Neuron (in vitro differentiated cells): ENCODE data around the gene ZACN.

Experiments used
- H2AFZ ChIP-seq: one replicate; pipeline ENCODE4 v1.6.1; 2013; ENCODE audit warnings: low read depth, mild to moderate bottlenecking, inconsistent platforms, low read length, moderate library complexity
- H3K27me3 ChIP-seq: one replicate; pipeline ENCODE4 v1.6.1; 2013; ENCODE audit warnings: low read length; ENCODE audit not compliant: insufficient read depth
- H3K36me3 ChIP-seq: one replicate; pipeline ENCODE4 v1.6.1; 2013; ENCODE audit warnings: low read length; ENCODE audit not compliant: insufficient read depth
- H3K4me1 ChIP-seq: one replicate; pipeline ENCODE4 v1.6.1; 2013; ENCODE audit warnings: low read length; ENCODE audit not compliant: insufficient read depth
- H3K4me3 ChIP-seq: 2 replicates; pipeline ENCODE4 v1.5.1; 2013; ENCODE audit warnings: mild to moderate bottlenecking, low read length, moderate library complexity
- H3K9me3 ChIP-seq: one replicate; pipeline ENCODE4 v1.6.1; 2013; ENCODE audit warnings: low read length

The ZACN gene

GRCh38 chr17:76080768-76081287 is 1.8 kb downstream of the ZACN start:
- H3K36me3 ChIP-seq = peaks cover 32% of the 10 kb centered on the region
- H2AFZ ChIP-seq = no peak overlapping the region
- peaks cover 21% of the 10 kb centered on the region for H3K4me1 ChIP-seq
- peaks cover under 1% of the 10 kb centered on the region for H3K9me3 ChIP-seq
- H3K27me3 ChIP-seq = peaks cover 5% of the 10 kb centered on the region
- H3K4me3 ChIP-seq = no peak overlapping the region

- H3K9me3 ChIP-seq = no peaks in the 10 kb centered on the region
- no peaks in the 10 kb centered on the region for H3K27me3 ChIP-seq
- H3K4me1 ChIP-seq = peaks cover 21% of the 10 kb centered on the region
- no peak overlapping the region for H3K4me3 ChIP-seq
- H3K36me3 ChIP-seq = peaks cover 39% of the 10 kb centered on the region
- H2AFZ ChIP-seq = no peak overlapping the region
Observed at GRCh38 chr17:76081295-76082210, 2.6 kb downstream of the ZACN start.

- H2AFZ ChIP-seq = no peak overlapping the region
- no peak overlapping the region for H3K4me3 ChIP-seq
- H3K27me3 ChIP-seq = no peaks in the 10 kb centered on the region
- peaks cover 15% of the 10 kb centered on the region for H3K4me1 ChIP-seq
- peaks cover 49% of the 10 kb centered on the region for H3K36me3 ChIP-seq
- no peaks in the 10 kb centered on the region for H3K9me3 ChIP-seq
Observed at GRCh38 chr17:76082326-76083251, 3.6 kb downstream of the ZACN start.

- H3K4me3 ChIP-seq = no peak overlapping the region
- H3K36me3 ChIP-seq = peaks cover 60% of the 10 kb centered on the region
- H2AFZ ChIP-seq = no peak overlapping the region
- no peaks in the 10 kb centered on the region for H3K9me3 ChIP-seq
- H3K4me1 ChIP-seq = peaks cover 15% of the 10 kb centered on the region
- no peaks in the 10 kb centered on the region for H3K27me3 ChIP-seq
Observed at GRCh38 chr17:76083536-76084182, 4.7 kb downstream of the ZACN start.

- H2AFZ ChIP-seq = no peak overlapping the region
- H3K9me3 ChIP-seq = no peaks in the 10 kb centered on the region
- H3K4me1 ChIP-seq = peaks cover 8% of the 10 kb centered on the region
- H3K4me3 ChIP-seq = no peak overlapping the region
- peaks cover 75% of the 10 kb centered on the region for H3K36me3 ChIP-seq
- H3K27me3 ChIP-seq = no peaks in the 10 kb centered on the region
Observed at GRCh38 chr17:76085066-76085730, 6.2 kb downstream of the ZACN start.

GRCh38 chr17:76085731-76086366 is 6.9 kb downstream of the ZACN start:
- Histone ChIP-seq H2AFZ (no peak overlapping the region), H3K9me3 (no peaks in the 10 kb centered on the region), H3K27me3 (no peaks in the 10 kb centered on the region), H3K4me3 (no peak overlapping the region), H3K4me1 (peaks cover 2% of the 10 kb centered on the region), H3K36me3 (peaks cover 80% of the 10 kb centered on the region)

- H2AFZ ChIP-seq = no peak overlapping the region
- H3K9me3 ChIP-seq = no peaks in the 10 kb centered on the region
- no peak overlapping the region for H3K4me3 ChIP-seq
- no peaks in the 10 kb centered on the region for H3K4me1 ChIP-seq
- peaks cover 86% of the 10 kb centered on the region for H3K36me3 ChIP-seq
- no peaks in the 10 kb centered on the region for H3K27me3 ChIP-seq
Observed at GRCh38 chr17:76086384-76086783, 7.4 kb downstream of the ZACN start.

- Histone ChIP-seq H3K27me3 (no peaks in the 10 kb centered on the region), H3K9me3 (no peaks in the 10 kb centered on the region), H3K36me3 (peaks cover 86% of the 10 kb centered on the region), H3K4me3 (no peak overlapping the region), H2AFZ (no peak overlapping the region), H3K4me1 (no peaks in the 10 kb centered on the region)
Observed at GRCh38 chr17:76087531-76087930, 8.5 kb downstream of the ZACN start.

- Histone ChIP-seq H3K4me3 (no peak overlapping the region), H3K27me3 (no peaks in the 10 kb centered on the region), H2AFZ (no peak overlapping the region), H3K4me1 (no peaks in the 10 kb centered on the region), H3K9me3 (no peaks in the 10 kb centered on the region), H3K36me3 (peaks cover 93% of the 10 kb centered on the region)
Observed at GRCh38 chr17:76088041-76088867, 9.3 kb downstream of the ZACN start.

- peaks cover 93% of the 10 kb centered on the region for H3K36me3 ChIP-seq
- no peaks in the 10 kb centered on the region for H3K4me1 ChIP-seq
- no peak overlapping the region for H3K4me3 ChIP-seq
- H2AFZ ChIP-seq = no peak overlapping the region
- no peaks in the 10 kb centered on the region for H3K27me3 ChIP-seq
- H3K9me3 ChIP-seq = no peaks in the 10 kb centered on the region
Observed at GRCh38 chr17:76088868-76089576, 10.0 kb downstream of the ZACN start.
